Hematopoietic multipotent progenitor cell treated with erythropoietin and hydrocortisone succinate and interleukin-3 and kit ligand, for 17 days (in vitro differentiated cells): Measurements from ENCODE around the gene KRT37.
"Not testable (repeated sequence)": the region's sequence is repeated elsewhere in the genome, so short reads cannot be mapped to it uniquely, and the experiment has no call there.

Source experiments
- DNase-seq: peaks from one replicate; pipeline ENCODE4 v3.0.0-alpha.2; 2015; ENCODE audit warnings: low spot score

Gene KRT37

DNA sequence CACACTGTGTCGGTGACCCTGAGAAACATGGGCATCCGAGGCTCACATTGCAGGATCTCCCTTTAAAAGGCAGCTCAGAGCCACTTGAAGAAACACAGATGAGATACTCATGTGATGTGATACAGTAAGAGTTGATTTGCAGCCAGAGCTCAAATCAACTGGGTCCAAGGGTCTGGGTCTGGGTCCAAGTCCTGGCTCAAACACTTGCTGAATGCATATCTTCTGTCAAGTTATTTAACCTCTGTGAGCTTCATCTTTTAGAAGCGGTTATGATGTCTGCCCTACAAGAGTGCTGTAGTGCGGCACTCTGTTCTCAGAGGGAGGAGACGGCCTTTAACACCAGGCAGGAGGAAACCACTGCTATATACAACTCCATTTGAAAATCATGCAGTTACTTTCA, 10.0 kb upstream of the KRT37 start:
- DNase-seq: no peak

GRCh38 chr17:41434005-41434404, 9.6 kb upstream of the KRT37 start:
- no peak for DNase-seq

- no peak for DNase-seq
Measured at GRCh38 chr17:41433586-41433985, 9.2 kb upstream of the KRT37 start.

GRCh38 chr17:41430376-41430775, 6.0 kb upstream of the KRT37 start:
- DNase-seq: not testable (repeated sequence)

- no peak for DNase-seq
Measured at GRCh38 chr17:41429667-41430066, 5.3 kb upstream of the KRT37 start.

DNA sequence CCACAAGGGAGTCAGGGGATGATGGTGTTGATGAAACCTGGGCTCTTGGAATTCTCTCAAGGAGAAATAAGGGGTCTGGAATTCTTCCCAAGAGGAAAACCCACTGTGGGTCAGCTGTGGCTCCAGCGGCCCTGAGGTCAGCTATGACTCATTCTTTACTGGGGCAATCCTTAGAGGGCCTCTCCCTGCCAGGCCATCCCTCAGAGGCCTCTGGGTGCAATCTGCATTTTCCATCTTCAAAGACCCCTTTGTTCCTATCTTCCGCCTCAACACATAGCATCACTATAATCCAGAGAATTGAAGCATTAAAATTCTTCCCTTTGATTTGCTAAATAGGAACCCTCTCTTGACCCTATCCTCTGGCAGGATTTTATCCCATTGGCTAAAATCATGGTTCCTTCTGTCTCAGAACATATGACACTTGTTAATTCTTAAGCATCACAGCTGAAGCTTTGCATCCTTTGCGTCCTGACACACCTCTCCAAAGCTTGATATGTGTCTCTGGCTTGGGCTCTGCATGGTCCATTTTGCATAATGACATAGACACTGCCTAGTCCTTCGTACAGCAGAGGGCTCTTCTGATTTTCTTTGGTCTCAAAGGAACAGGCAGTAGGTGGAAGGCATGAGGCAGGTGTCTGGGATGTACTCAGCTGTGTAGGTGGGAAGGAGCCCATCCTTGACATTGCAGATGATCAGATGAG, 4.4 kb upstream of the KRT37 start:
- no peak for DNase-seq

GRCh38 chr17:41422586-41422985, 1.8 kb downstream of the KRT37 start:
- not testable (repeated sequence) for DNase-seq

GRCh38 chr17:41421617-41422016, 2.8 kb downstream of the KRT37 start:
- no peak for DNase-seq

DNA sequence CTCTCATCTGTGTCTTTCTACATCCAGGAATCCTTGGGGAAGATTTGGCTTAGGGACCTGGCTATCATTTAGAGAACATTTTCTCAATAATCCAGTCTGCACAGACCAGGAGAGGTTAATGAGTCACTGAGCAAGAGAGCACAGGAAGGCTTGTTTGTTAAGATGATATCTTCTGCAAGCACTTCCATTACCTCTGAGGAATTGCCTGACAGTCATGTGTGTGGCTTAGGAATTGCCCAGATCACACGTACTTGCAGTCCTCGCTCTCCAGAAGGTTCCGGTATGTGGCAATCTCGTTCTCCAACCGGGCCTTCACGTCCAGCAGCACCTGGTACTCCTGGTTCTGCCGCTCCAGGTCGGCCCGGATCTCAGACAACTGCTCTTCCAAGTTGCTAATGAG, 3.3 kb downstream of the KRT37 start:
- DNase-seq: no peak

DNA sequence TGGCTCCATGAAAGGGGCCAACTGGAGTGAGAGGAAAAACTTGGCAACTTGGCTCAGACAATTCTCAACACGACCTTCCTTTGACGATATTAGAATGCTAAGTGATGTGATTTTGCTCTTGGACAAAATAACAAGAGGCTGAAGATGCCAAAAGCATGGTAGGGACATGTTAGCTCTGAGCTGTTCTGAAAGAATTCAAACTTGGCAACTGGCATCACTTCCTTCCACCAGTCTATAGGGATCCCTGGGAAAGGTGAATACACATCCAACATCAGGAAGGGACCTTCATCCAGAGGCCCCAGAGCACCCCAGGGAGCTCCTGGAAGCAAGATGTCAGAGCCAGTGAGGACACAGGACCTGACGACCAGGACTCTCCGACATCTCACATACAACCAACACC, 4.3 kb downstream of the KRT37 start:
- no peak for DNase-seq

GRCh38 chr17:41419716-41420115, 4.7 kb downstream of the KRT37 start:
- DNase-seq: no peak

GRCh38 chr17:41418116-41418860, 6.1 kb downstream of the KRT37 start:
- DNase-seq: no peak

DNA sequence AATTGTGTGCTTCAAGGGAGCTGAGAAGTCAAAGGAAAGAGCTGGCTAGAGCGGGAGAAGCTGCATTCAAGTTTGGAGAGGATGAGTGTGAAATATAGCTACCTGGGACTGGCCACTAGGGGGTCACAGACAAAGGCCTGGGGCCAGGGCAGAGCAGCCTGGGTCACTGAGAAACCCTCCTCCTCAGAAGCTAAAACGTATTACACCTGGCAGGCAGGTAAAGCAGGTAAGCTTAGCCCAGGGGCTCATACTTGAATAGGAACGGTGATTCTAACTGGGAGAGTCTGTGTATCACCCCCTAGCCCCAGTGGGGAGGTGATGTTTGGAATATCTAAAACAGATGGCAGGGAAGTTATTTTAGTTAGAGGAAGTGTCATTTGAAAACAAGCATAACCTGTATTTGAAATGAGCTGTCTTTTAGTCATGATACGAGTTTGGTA, 6.8 kb downstream of the KRT37 start:
- no peak for DNase-seq

- no peak for DNase-seq
Measured at GRCh38 chr17:41417127-41417526, 7.3 kb downstream of the KRT37 start.

DNA sequence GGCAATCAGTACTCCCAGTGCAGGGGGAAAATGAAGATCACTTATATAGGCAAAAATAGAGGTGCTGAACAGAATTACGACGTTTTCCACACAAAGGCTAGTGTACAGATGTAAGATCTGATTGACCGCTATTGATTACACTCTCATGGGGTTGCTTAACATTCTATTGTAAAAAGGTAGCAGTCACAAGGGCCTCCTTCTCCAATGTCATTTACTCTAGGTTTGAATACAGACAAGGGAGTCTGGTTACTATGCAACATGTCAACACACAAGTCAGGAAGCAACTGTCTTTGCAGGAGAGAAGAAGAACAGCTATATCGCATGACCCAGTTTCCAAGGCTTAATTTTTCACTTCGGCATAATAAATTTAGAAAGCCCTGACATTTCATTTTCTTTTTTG, 7.9 kb downstream of the KRT37 start:
- DNase-seq: no peak

DNA sequence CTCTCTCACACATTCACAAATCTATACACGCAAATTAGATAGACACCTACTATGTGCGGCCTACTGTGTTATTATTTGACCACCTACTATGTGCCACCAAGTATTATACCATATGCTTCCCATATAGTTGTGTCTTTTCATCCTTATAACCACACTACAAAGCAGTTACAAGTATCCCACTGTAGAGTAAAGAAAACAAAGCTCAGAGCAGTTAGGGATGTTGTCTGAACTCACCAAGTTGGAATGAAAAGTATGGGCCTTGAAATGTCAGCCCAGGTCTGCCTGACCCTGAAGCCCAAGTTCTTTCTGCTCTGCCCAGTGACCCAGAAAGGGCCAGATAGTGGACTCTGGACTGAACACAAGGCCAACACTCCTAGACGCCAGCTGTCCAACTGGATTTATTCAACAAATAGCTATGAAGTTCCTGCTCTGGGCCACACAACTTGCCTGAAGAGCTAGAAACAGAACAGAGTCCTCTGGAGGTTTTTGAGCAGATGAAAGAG, 8.5 kb downstream of the KRT37 start:
- no peak for DNase-seq

DNA sequence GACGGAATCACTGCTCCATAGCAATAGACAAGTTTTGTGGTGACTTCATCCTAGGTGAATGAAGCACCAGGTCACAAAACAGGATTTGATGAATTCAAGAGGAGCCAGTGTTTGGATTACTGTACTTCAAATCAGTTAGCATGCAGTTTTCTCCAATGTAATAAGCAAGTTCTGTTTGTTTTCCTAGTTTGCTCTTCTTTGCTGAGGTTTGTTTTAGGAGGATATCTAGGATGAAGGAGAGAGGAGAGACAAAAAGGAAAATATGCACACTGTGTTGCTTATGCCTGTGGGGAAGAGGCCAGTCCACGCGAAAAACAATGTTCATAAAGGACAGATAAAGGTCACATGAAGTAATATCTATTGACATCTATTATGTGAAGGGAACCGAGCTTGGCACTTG, 9.0 kb downstream of the KRT37 start:
- DNase-seq: no peak

- no peak for DNase-seq
Measured at GRCh38 chr17:41413982-41414381, 10.4 kb downstream of the KRT37 start.

- no peak for DNase-seq
Measured at GRCh38 chr17:41413353-41413957, 10.9 kb downstream of the KRT37 start.

DNA sequence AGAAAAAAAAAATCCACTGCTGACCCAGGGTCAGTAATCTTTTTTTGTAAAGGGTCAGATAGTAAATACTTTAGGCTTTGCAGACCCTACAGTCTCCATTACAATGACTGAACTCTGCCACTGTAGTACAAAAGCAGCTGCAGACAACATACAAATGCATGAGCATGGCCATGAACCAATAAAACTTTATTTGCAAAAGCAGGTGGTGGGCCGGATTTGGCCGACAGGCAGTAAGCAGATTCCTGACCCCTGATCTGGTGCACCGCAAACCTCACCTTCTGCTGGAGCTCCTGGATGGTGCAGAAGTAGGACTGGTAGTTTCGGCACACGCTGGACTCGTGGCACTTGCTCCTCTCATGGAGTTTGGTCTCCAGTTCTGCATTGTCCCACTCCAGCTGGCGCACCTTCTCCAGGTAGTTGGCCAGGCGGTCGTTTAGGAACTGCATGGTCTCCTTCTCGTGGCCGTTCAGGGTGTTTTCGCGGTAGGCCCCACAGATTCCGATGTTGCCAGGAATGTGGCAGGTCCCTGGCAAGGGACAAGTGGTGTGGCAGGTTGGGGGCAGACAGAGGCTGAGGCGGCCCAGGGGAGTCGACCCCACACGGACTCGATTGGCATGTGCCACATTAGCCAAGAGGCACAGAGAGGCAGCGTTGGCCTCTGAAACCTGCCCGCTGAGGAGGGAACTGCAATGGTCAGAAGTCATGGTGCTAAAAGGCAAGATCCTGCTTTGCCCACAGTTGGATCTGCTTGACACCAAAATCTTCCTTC, 13.1 kb downstream of the KRT37 start:
- no peak for DNase-seq

DNA sequence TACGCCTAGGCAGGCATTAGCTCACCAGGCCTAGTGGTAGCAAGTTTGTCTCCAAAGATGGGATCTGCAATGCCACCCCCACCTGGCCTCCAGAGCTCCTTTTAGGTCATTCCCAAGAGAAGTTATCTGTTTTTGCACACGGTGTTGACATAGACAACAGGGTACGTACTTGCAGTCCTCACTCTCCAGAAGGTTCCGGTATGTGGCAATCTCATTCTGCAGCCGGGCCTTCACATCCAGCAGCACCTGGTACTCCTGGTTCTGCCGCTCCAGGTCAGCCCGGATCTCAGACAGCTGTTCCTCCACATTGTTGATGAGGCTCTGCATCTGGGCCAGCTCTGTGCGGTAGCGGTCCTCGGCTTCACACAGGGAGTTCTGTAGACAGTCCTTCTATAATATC, 17.2 kb downstream of the KRT37 start:
- no peak for DNase-seq

- no peak for DNase-seq
Measured at GRCh38 chr17:41406205-41406604, 18.2 kb downstream of the KRT37 start.
